Smooth muscle cell (in vitro differentiated cells): ENCODE results near the gene STAT1. TPM values are rescaled to one million over a fixed set of nuclear protein-coding genes. Genes with fewer than 3 reads are reported as not detected.

Experiments used
- DNase-seq: peaks from one replicate; lab custom pipeline; 2025; ENCODE audit not compliant: unreplicated experiment; lab: John Stamatoyannopoulos, UW
- H2AFZ ChIP-seq: fragments of 200-600 bp; sonication (generic); 2 replicates; pipeline ENCODE4 v1.6.0; 2016; ENCODE audit warnings: antibody characterized with exemption, low read depth, mild to moderate bottlenecking
- H3F3A ChIP-seq: fragments of 200-600 bp; sonication (generic); 2 replicates; pipeline ENCODE4 v1.6.0; 2017; ENCODE audit warnings: antibody characterized with exemption, low read depth
- H3K27ac ChIP-seq: fragments of 200-600 bp; sonication (generic); 2 replicates; pipeline ENCODE4 v1.5.1; 2016; ENCODE audit warnings: low read depth, mild to moderate bottlenecking
- H3K27me3 ChIP-seq: fragments of 200-600 bp; sonication (generic); 2 replicates; pipeline ENCODE4 v1.6.1; 2016; ENCODE audit warnings: low read depth, mild to moderate bottlenecking
- H3K36me3 ChIP-seq: fragments of 200-600 bp; sonication (generic); 2 replicates; pipeline ENCODE4 v1.5.1; 2016; ENCODE audit warnings: low read depth
- H3K4me1 ChIP-seq: fragments of 200-600 bp; sonication (generic); 2 replicates; pipeline ENCODE4 v1.5.1; 2016; ENCODE audit warnings: low read depth
- H3K4me2 ChIP-seq: fragments of 200-600 bp; sonication (generic); 2 replicates; pipeline ENCODE4 v1.6.0; 2016; ENCODE audit warnings: mild to moderate bottlenecking
- H3K4me3 ChIP-seq: fragments of 200-600 bp; sonication (generic); 2 replicates; pipeline ENCODE4 v1.5.1; 2016; ENCODE audit warnings: mild to moderate bottlenecking
- H3K79me2 ChIP-seq: fragments of 200-600 bp; sonication (generic); 2 replicates; pipeline ENCODE4 v1.6.0; 2016; ENCODE audit warnings: low read depth, mild to moderate bottlenecking
- H3K9ac ChIP-seq: fragments of 200-600 bp; sonication (generic); 2 replicates; pipeline ENCODE4 v1.6.0; 2016; ENCODE audit warnings: low read depth
- H3K9me3 ChIP-seq: fragments of 200-600 bp; sonication (generic); replicated peaks from 2 replicates; pipeline ENCODE4 v1.5.1; 2016; ENCODE audit warnings: low read depth
- H4K20me1 ChIP-seq: fragments of 200-600 bp; sonication (generic); 2 replicates; pipeline ENCODE4 v1.6.0; 2016; ENCODE audit warnings: low read depth
- CTCF ChIP-seq: fragments of 200-600 bp; sonication (generic); IDR thresholded peaks from 2 replicates; pipeline ENCODE4 v1.5.1; 2017; ENCODE audit warnings: borderline replicate concordance, mild to moderate bottlenecking, antibody characterized with exemption; ENCODE audit not compliant: insufficient read depth, poor library complexity, severe bottlenecking
- WGBS: methylation state at CpG from one replicate; pipeline ENCODE4 v1.1.7; 2016; ENCODE audit warnings: low lambda C conversion rate; 5-methylcytosine and 5-hydroxymethylcytosine counted together
- polyA plus RNA-seq: library from polyadenylated mRNA; unstranded; fragments of >200 nt; fragmentation: Nextera tagmentation; extraction: Ambion mirVana; gene quantifications from 2 replicates; pipeline ENCODE4 v1.2.1, GENCODE V29; 2016
- total RNA-seq: library from RNA; depleted of rRNA; stranded (reverse); fragments of >200 nt; gene quantifications from 2 replicates; pipeline ENCODE4 v1.2.3, GENCODE V29; 2014

Gene STAT1
- total and polyA plus RNA-seq, 2 experiments from 2014 or later: 30.5 to 66.5 TPM

GRCh38 chr2:191041418-191042161 lies 27.6 kb upstream of the STAT1 start:
- no peaks in the 10 kb centered on the region for H3K4me1 ChIP-seq
- no peak overlapping the region for H3K4me2 ChIP-seq
- H3K36me3 ChIP-seq: no peaks in the 10 kb centered on the region
- H3K27me3 ChIP-seq: no peaks in the 10 kb centered on the region
- no peaks in the 10 kb centered on the region for H4K20me1 ChIP-seq
- H3K4me3 ChIP-seq: no peak overlapping the region
- DNase-seq: no peak
- no peaks in the 10 kb centered on the region for H3K9me3 ChIP-seq
- 64% methylated on average over 3 of the region's 3 CpGs for WGBS
- no peak overlapping the region for H3K9ac ChIP-seq
- H2AFZ ChIP-seq: no peak overlapping the region
- no peaks in the 10 kb centered on the region for H3K79me2 ChIP-seq
- no peak overlapping the region for H3K27ac ChIP-seq
- no peak for TF ChIP-seq CTCF
- no peaks in the 10 kb centered on the region for H3F3A ChIP-seq

GRCh38 chr2:191039616-191040015 lies 25.6 kb upstream of the STAT1 start:
- no peaks in the 10 kb centered on the region for H3K4me1 ChIP-seq
- H3K9me3 ChIP-seq: no peaks in the 10 kb centered on the region
- no peak overlapping the region for H3K9ac ChIP-seq
- no peak for TF ChIP-seq CTCF
- no peaks in the 10 kb centered on the region for H3K79me2 ChIP-seq
- H3K27ac ChIP-seq: no peak overlapping the region
- WGBS: 56% methylated on average over 1 of the region's 1 CpG
- DNase-seq: no peak
- no peak overlapping the region for H3K4me3 ChIP-seq
- H3K4me2 ChIP-seq: no peak overlapping the region
- no peaks in the 10 kb centered on the region for H4K20me1 ChIP-seq
- no peaks in the 10 kb centered on the region for H3K36me3 ChIP-seq
- H2AFZ ChIP-seq: no peak overlapping the region
- no peaks in the 10 kb centered on the region for H3F3A ChIP-seq
- no peaks in the 10 kb centered on the region for H3K27me3 ChIP-seq

- Histone ChIP-seq H3K79me2 (no peaks in the 10 kb centered on the region), H3K27me3 (no peaks in the 10 kb centered on the region), H2AFZ (no peak overlapping the region), H3K27ac (no peak overlapping the region), H3K4me2 (no peak overlapping the region), H3K9ac (no peak overlapping the region), H3K9me3 (no peaks in the 10 kb centered on the region), H3K4me1 (no peaks in the 10 kb centered on the region), H3F3A (no peaks in the 10 kb centered on the region), H4K20me1 (no peaks in the 10 kb centered on the region), H3K4me3 (no peak overlapping the region), H3K36me3 (no peaks in the 10 kb centered on the region)
- TF ChIP-seq CTCF: no peak
- no peak for DNase-seq
- WGBS: 96% methylated on average over 2 of the region's 2 CpGs
These were observed 24.8 kb upstream of the STAT1 start for GRCh38 chr2:191038741-191039140.

GRCh38 chr2:191038241-191038725 lies 24.3 kb upstream of the STAT1 start:
- Histone ChIP-seq H3K27ac (no peak overlapping the region), H3K36me3 (no peaks in the 10 kb centered on the region), H3K4me1 (no peaks in the 10 kb centered on the region)

More at GRCh38 chr2:191038241-191038725, 24.3 kb upstream of the STAT1 start:
- no peak for DNase-seq
- Histone ChIP-seq H3K4me3 (no peak overlapping the region), H3K9ac (no peak overlapping the region), H3K79me2 (no peaks in the 10 kb centered on the region), H3K9me3 (no peaks in the 10 kb centered on the region), H3F3A (no peaks in the 10 kb centered on the region), H3K4me2 (no peak overlapping the region), H2AFZ (no peak overlapping the region), H3K27me3 (no peaks in the 10 kb centered on the region), H4K20me1 (no peaks in the 10 kb centered on the region)
- no peak for TF ChIP-seq CTCF
- 75% methylated on average over 2 of the region's 2 CpGs for WGBS
